Astrocyte (in vitro differentiated cells and primary cell): ENCODE data around the gene DUOX2.

Experiments used
- CTCF ChIP-seq: IDR thresholded peaks from 2 replicates; pipeline ENCODE4 v1.5.1; 2011; ENCODE audit warnings: low read depth, mild to moderate bottlenecking, inconsistent platforms, low read length, moderate library complexity; ENCODE audit not compliant: insufficient read depth
- EZH2 ChIP-seq: IDR thresholded peaks from 2 replicates; pipeline ENCODE4 v1.6.1; 2012; ENCODE audit warnings: mild to moderate bottlenecking, low read length, inconsistent platforms; ENCODE audit not compliant: insufficient read depth

DNA sequence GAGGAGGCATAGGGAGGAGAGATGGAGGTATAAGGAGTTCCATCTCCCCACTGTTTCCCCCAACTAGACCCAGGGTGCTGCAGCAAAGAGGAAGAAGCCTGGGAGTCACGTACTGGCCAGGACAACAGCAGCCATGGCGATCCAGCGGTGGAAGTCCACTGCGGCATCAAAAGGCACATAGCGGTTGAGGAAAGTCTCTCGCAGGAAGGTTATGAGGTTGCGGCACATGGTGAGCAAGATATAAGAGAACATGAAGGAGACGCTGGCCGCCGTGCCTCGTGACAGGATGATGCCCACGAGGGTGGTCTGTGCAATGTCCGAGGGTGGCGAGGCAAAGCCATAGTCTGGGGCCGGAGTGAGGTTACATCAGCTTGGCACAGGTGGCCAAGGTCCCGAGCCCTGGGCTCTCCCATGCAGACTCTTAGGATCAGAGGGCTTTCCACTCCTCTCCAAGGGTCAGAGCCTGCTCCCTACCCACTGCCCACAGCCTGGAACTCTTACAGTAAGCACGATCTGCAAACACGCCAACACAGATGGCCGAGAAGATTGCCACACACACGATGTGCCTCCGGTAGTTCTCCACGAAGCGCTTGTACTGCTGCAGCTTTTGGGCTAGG is 14.3 kb downstream of the DUOX2 start:
- TF ChIP-seq CTCF (no peak), EZH2 (no peak)
